HEK293 (cell line): ENCODE data around the gene APPL2.
A peak's percentile ranks its signal among the peaks of the same experiment; 100 is the strongest.

Source experiments
- CTCF ChIA-PET: fragments of 350-600 bp; formaldehyde crosslinking; extraction: SDS; loops from one replicate; lab custom pipeline; 2021; ENCODE audit warnings: antibody characterized with exemption; lab: Yijun Ruan, JAX
- POLR2A ChIA-PET: fragments of 300-600 bp; formaldehyde crosslinking; extraction: SDS; loops from one replicate; lab custom pipeline; 2020; ENCODE audit warnings: antibody characterized with exemption, inconsistent platforms; lab: Yijun Ruan, JAX
- H3K27ac ChIP-seq: fragments of 200-500 bp; sonication (Bioruptor generic); 2 replicates; pipeline ENCODE4 v1.5.1; 2014; ENCODE audit warnings: low read depth, low read length, control low read depth, inconsistent platforms; ENCODE audit errors: extremely low read depth
- H3K36me3 ChIP-seq, 2 experiments: fragments of 200-500 bp in 1 of 2; sonication (Bioruptor generic) in 1 of 2; 1 replicate in 1 of 2; 2 replicates in 1 of 2; pipeline ENCODE4 v1.5.1; 2014 to 2017; ENCODE audit warnings: inconsistent platforms in 2 of 2, low read length in 2 of 2; ENCODE audit not compliant: control insufficient read depth in 2 of 2, insufficient read depth in 1 of 2
- H3K4me1 ChIP-seq: fragments of 200-500 bp; sonication (Bioruptor generic); 2 replicates; pipeline ENCODE4 v1.5.1; 2014; ENCODE audit warnings: mild to moderate bottlenecking, low read length, inconsistent platforms; ENCODE audit not compliant: control insufficient read depth, insufficient read depth
- H3K4me3 ChIP-seq: 2 replicates; pipeline ENCODE4 v1.5.1; 2011; ENCODE audit warnings: low read depth, mild to moderate bottlenecking, control low read depth, low read length, moderate library complexity
- H3K9me3 ChIP-seq: fragments of 200-500 bp; sonication (Bioruptor generic); 2 replicates; pipeline ENCODE4 v1.5.1; 2014; ENCODE audit warnings: low read depth, low read length, inconsistent platforms; ENCODE audit not compliant: control insufficient read depth, insufficient read depth
- KLF9 ChIP-seq: fragments of 450-650 bp; formaldehyde crosslinking; IDR thresholded peaks from 2 replicates; pipeline ENCODE4 v1.5.1; 2016; ENCODE audit warnings: missing biosample characterization, missing genetic modification characterization, low read depth
- SP2 ChIP-seq: fragments of 450-650 bp; formaldehyde crosslinking; IDR thresholded peaks from 2 replicates; pipeline ENCODE4 v1.5.1; 2016; ENCODE audit warnings: missing biosample characterization, missing genetic modification characterization
- TRIM28 ChIP-seq: IDR thresholded peaks from 2 replicates; pipeline ENCODE4 v1.6.1; 2011; ENCODE audit warnings: low read length, control low read depth, borderline replicate concordance
- ZBTB26 ChIP-seq: fragments of 450-650 bp; formaldehyde crosslinking; optimal IDR thresholded peaks from 2 replicates; pipeline ENCODE3; 2016; ENCODE audit warnings: missing biosample characterization, mild to moderate bottlenecking, missing genetic modification characterization
- ZNF239 ChIP-seq: fragments of 450-650 bp; formaldehyde crosslinking; IDR thresholded peaks from 2 replicates; pipeline ENCODE4 v1.5.1; 2016; ENCODE audit warnings: missing biosample characterization, missing genetic modification characterization
- ZNF274 ChIP-seq, 2 experiments: fragments of 200-500 bp in 1 of 2; fragments of 450-650 bp in 1 of 2; sonication (Bioruptor generic) in 1 of 2; formaldehyde crosslinking in 1 of 2; IDR thresholded peaks; 2 replicates each; pipeline versions ENCODE4 v1.5.1 to v1.6.1; 2014 to 2016; ENCODE audit warnings: borderline replicate concordance in 1 of 2, inconsistent platforms in 1 of 2, low read length in 1 of 2, missing biosample characterization in 1 of 2, missing genetic modification characterization in 1 of 2
- ZNF311 ChIP-seq: fragments of 450-650 bp; formaldehyde crosslinking; IDR thresholded peaks from 2 replicates; pipeline ENCODE4 v1.5.1; 2017; ENCODE audit warnings: missing biosample characterization, missing genetic modification characterization, borderline replicate concordance
- ZNF513 ChIP-seq: fragments of 450-650 bp; IDR thresholded peaks from 2 replicates; pipeline ENCODE4 v1.5.1; 2018; ENCODE audit warnings: missing biosample characterization, missing genetic modification characterization
- ZNF514 ChIP-seq: fragments of 450-650 bp; formaldehyde crosslinking; IDR thresholded peaks from 2 replicates; pipeline ENCODE4 v1.5.1; 2016; ENCODE audit warnings: missing biosample characterization, missing genetic modification characterization
- ZNF518A ChIP-seq: fragments of 450-650 bp; formaldehyde crosslinking; conservative IDR thresholded peaks from 2 replicates; pipeline ENCODE4 v1.5.1; 2016; ENCODE audit warnings: low read depth, missing biosample characterization, missing genetic modification characterization
- ZNF548 ChIP-seq: fragments of 450-650 bp; formaldehyde crosslinking; IDR thresholded peaks from 2 replicates; pipeline ENCODE4 v1.5.1; 2016; ENCODE audit warnings: missing biosample characterization, missing genetic modification characterization
- ZNF600 ChIP-seq: fragments of 450-650 bp; formaldehyde crosslinking; IDR thresholded peaks from 2 replicates; pipeline ENCODE4 v1.5.1; 2016; ENCODE audit warnings: missing biosample characterization, missing genetic modification characterization
- ZNF624 ChIP-seq: fragments of 450-650 bp; formaldehyde crosslinking; IDR thresholded peaks from 2 replicates; pipeline ENCODE4 v1.5.1; 2017; ENCODE audit warnings: missing biosample characterization, missing genetic modification characterization
- ZSCAN30 ChIP-seq: fragments of 450-650 bp; IDR thresholded peaks from 2 replicates; pipeline ENCODE4 v1.5.1; 2018; ENCODE audit warnings: missing biosample characterization, mild to moderate bottlenecking, missing genetic modification characterization, moderate library complexity
- TF ChIP-seq, protein P1 (sequence below): fragments of 450-650 bp; formaldehyde crosslinking; IDR thresholded peaks from 2 replicates; pipeline ENCODE4 v1.5.1; 2016; ENCODE audit warnings: missing biosample characterization, missing genetic modification characterization
- TF ChIP-seq, protein P2 (sequence below): fragments of 450-650 bp; formaldehyde crosslinking; IDR thresholded peaks from 2 replicates; pipeline ENCODE4 v1.5.1; 2016; ENCODE audit warnings: missing biosample characterization, missing genetic modification characterization
- TF ChIP-seq, protein P3 (sequence below): fragments of 450-650 bp; formaldehyde crosslinking; conservative IDR thresholded peaks from 2 replicates; pipeline ENCODE4 v1.5.1; 2016; ENCODE audit warnings: low read depth, missing biosample characterization, missing genetic modification characterization

APPL2 gene, protein sequence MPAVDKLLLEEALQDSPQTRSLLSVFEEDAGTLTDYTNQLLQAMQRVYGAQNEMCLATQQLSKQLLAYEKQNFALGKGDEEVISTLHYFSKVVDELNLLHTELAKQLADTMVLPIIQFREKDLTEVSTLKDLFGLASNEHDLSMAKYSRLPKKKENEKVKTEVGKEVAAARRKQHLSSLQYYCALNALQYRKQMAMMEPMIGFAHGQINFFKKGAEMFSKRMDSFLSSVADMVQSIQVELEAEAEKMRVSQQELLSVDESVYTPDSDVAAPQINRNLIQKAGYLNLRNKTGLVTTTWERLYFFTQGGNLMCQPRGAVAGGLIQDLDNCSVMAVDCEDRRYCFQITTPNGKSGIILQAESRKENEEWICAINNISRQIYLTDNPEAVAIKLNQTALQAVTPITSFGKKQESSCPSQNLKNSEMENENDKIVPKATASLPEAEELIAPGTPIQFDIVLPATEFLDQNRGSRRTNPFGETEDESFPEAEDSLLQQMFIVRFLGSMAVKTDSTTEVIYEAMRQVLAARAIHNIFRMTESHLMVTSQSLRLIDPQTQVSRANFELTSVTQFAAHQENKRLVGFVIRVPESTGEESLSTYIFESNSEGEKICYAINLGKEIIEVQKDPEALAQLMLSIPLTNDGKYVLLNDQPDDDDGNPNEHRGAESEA

DNA sequence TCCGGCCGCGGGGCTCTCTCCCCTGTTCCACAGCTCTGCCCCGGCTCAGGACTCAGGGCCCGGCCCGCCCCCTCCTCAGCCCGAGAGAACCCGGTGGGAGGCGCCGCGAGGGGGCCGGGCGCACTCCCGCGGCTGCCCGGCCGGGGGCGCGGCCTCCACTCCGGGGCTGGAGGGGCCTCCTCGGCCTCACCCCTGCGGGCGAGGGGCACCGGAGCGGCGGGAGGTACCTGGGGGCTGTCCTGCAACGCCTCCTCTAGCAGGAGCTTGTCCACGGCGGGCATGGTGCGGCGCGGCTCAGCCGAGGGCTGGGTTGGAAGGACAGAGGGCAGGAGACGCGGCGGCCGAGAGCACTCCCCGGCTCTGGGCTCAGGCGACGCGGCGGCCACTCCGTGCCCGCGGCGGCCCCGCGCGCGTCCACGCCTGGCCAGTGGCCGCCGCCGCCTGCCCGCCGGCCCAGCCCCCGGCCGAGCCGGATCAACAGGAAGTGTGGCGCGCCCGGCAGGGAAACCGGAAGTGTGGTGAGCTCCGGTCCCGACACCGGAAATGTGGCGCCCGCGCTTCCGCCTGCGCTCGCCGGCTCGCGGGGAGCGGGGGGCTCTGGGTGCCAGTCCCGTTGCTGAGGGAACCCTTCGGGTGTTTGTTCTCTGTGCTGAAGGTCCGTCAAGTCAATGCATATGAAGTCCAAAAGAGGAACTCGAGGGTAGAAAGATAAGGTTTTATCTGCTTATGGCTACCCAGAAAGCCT, at the start of gene APPL2:
TSS of gene APPL2 (minus strand) at position 443 of the 745 bp plus-strand sequence. CDS start at position 281, 162 bp downstream.
- H3K4me3 ChIP-seq, result peak within 1 kb of the TSS; percentile 91
- H3K4me1 ChIP-seq, result 0 out of 2 replicates have a peak, but pooled peaks cover 5% of the 10 kb centered on the region
- POLR2A ChIA-PET, result interaction anchor here (0.6 to 2.0 kb wide), 15 partner anchors 8 to 1394 kb away, joined by 3 to 9 read pairs (median 3); partner anchors contain the start of gene POLR3B
- peak within 1 kb of the TSS; percentile 78; the same call in 1 of the 2 replicates for H3K27ac ChIP-seq
- H3K9me3 ChIP-seq, result no peaks in the 10 kb centered on the region
- peaks cover 0 to 11% of the 10 kb centered on the region in 2 experiments; a peak in 1 of 3 replicates for H3K36me3 ChIP-seq
- CTCF ChIA-PET, result interaction anchor here (0.6 to 1.4 kb wide), 5 partner anchors 13 to 297 kb away, joined by 3 to 4 read pairs (median 3); no protein-coding TSS in a partner anchor
- TF ChIP-seq, protein P1, sequence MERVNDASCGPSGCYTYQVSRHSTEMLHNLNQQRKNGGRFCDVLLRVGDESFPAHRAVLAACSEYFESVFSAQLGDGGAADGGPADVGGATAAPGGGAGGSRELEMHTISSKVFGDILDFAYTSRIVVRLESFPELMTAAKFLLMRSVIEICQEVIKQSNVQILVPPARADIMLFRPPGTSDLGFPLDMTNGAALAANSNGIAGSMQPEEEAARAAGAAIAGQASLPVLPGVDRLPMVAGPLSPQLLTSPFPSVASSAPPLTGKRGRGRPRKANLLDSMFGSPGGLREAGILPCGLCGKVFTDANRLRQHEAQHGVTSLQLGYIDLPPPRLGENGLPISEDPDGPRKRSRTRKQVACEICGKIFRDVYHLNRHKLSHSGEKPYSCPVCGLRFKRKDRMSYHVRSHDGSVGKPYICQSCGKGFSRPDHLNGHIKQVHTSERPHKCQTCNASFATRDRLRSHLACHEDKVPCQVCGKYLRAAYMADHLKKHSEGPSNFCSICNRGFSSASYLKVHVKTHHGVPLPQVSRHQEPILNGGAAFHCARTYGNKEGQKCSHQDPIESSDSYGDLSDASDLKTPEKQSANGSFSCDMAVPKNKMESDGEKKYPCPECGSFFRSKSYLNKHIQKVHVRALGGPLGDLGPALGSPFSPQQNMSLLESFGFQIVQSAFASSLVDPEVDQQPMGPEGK (tag by site-specific recombination), result peak; percentile 90
- no peak for TF ChIP-seq TRIM28
- TF ChIP-seq, protein P2, sequence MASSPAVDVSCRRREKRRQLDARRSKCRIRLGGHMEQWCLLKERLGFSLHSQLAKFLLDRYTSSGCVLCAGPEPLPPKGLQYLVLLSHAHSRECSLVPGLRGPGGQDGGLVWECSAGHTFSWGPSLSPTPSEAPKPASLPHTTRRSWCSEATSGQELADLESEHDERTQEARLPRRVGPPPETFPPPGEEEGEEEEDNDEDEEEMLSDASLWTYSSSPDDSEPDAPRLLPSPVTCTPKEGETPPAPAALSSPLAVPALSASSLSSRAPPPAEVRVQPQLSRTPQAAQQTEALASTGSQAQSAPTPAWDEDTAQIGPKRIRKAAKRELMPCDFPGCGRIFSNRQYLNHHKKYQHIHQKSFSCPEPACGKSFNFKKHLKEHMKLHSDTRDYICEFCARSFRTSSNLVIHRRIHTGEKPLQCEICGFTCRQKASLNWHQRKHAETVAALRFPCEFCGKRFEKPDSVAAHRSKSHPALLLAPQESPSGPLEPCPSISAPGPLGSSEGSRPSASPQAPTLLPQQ (tag by site-specific recombination), result no peak
- TF ChIP-seq ZNF514 (tag by site-specific recombination), result no peak
- TF ChIP-seq ZNF624 (tag by site-specific recombination), result no peak
- no peak for TF ChIP-seq ZNF311
- no peak for TF ChIP-seq ZNF513
- TF ChIP-seq ZNF518A (tag by site-specific recombination), result peak; percentile 97
- no peak for TF ChIP-seq ZNF274 (IDR thresholded peaks at IDR 0.05; ENCODE audit: low read length)
- TF ChIP-seq ZNF274 (tag by site-specific recombination; IDR thresholded peaks at IDR 0.05; ENCODE audit: borderline replicate concordance), result no peak
- peak; percentile 22; the same call in 1 of the 2 replicates for TF ChIP-seq ZSCAN30 (tag by site-specific recombination)
- TF ChIP-seq, protein P3, sequence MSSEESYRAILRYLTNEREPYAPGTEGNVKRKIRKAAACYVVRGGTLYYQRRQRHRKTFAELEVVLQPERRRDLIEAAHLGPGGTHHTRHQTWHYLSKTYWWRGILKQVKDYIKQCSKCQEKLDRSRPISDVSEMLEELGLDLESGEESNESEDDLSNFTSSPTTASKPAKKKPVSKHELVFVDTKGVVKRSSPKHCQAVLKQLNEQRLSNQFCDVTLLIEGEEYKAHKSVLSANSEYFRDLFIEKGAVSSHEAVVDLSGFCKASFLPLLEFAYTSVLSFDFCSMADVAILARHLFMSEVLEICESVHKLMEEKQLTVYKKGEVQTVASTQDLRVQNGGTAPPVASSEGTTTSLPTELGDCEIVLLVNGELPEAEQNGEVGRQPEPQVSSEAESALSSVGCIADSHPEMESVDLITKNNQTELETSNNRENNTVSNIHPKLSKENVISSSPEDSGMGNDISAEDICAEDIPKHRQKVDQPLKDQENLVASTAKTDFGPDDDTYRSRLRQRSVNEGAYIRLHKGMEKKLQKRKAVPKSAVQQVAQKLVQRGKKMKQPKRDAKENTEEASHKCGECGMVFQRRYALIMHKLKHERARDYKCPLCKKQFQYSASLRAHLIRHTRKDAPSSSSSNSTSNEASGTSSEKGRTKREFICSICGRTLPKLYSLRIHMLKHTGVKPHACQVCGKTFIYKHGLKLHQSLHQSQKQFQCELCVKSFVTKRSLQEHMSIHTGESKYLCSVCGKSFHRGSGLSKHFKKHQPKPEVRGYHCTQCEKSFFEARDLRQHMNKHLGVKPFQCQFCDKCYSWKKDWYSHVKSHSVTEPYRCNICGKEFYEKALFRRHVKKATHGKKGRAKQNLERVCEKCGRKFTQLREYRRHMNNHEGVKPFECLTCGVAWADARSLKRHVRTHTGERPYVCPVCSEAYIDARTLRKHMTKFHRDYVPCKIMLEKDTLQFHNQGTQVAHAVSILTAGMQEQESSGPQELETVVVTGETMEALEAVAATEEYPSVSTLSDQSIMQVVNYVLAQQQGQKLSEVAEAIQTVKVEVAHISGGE, result peak; percentile 96
- peak; percentile 85 for TF ChIP-seq ZBTB26 (tag by site-specific recombination)
- no peak for TF ChIP-seq ZNF600 (tag by site-specific recombination)
- no peak for TF ChIP-seq ZNF548 (tag by site-specific recombination)
- no peak for TF ChIP-seq ZNF239 (tag by site-specific recombination)
- TF ChIP-seq KLF9 (tag by site-specific recombination), result peak; percentile 29; the same call in 1 of the 2 replicates
- peak; percentile 70 for TF ChIP-seq SP2 (tag by site-specific recombination)
